GM12864 (cell line): ENCODE data around the gene GCN1.

Experiments used
- DNase-seq: peaks from one replicate; pipeline ENCODE4 v3.0.0-alpha.2; 2011; ENCODE audit warnings: low read depth
- H3K4me3 ChIP-seq: 2 replicates; pipeline ENCODE4 v1.5.1; 2011; ENCODE audit warnings: mild to moderate bottlenecking, low read depth, low read length, control low read depth
- CTCF ChIP-seq: IDR thresholded peaks from 2 replicates; pipeline ENCODE4 v1.5.1; 2011; ENCODE audit warnings: low read depth, mild to moderate bottlenecking, moderate library complexity, low read length, control low read depth, inconsistent platforms; ENCODE audit errors: missing control alignments

Gene GCN1

GRCh38 chr12:120103371-120103770 is 91.1 kb downstream of the GCN1 start:
- no peak overlapping the region for H3K4me3 ChIP-seq
- no peak for TF ChIP-seq CTCF
- no peak for DNase-seq

- no peak for TF ChIP-seq CTCF
- no peak for DNase-seq
Observed at GRCh38 chr12:120103044-120103338, 91.5 kb downstream of the GCN1 start.

GRCh38 chr12:120102189-120103043 is 92.1 kb downstream of the GCN1 start:
- TF ChIP-seq CTCF, result no peak
- no peak for DNase-seq
- H3K4me3 ChIP-seq, result no peak overlapping the region

More at GRCh38 chr12:120103044-120103338, 91.5 kb downstream of the GCN1 start:
- no peak overlapping the region for H3K4me3 ChIP-seq

- no peak for TF ChIP-seq CTCF
- no peak for DNase-seq
- H3K4me3 ChIP-seq, result no peak overlapping the region
Observed at GRCh38 chr12:120101617-120102016, 92.9 kb downstream of the GCN1 start.

GRCh38 chr12:120101182-120101581 is 93.3 kb downstream of the GCN1 start:
- TF ChIP-seq CTCF, result no peak
- H3K4me3 ChIP-seq, result no peak overlapping the region
- DNase-seq, result no peak

GRCh38 chr12:120100630-120101029 is 93.9 kb downstream of the GCN1 start:
- TF ChIP-seq CTCF, result no peak
- DNase-seq, result no peak
- no peak overlapping the region for H3K4me3 ChIP-seq

GRCh38 chr12:120099738-120100137 is 94.8 kb downstream of the GCN1 start:
- no peak for DNase-seq
- H3K4me3 ChIP-seq, result no peak overlapping the region
- TF ChIP-seq CTCF, result no peak
